ENCODE measurements around the gene PDGFD. TPM values are rescaled to one million over a fixed set of nuclear protein-coding genes. Genes with fewer than 3 reads are reported as not detected.

Gene PDGFD
- total RNA-seq, 4 donors from 2014 or later, result 4.4 to 26.4 (median 13.1) TPM

DNA sequence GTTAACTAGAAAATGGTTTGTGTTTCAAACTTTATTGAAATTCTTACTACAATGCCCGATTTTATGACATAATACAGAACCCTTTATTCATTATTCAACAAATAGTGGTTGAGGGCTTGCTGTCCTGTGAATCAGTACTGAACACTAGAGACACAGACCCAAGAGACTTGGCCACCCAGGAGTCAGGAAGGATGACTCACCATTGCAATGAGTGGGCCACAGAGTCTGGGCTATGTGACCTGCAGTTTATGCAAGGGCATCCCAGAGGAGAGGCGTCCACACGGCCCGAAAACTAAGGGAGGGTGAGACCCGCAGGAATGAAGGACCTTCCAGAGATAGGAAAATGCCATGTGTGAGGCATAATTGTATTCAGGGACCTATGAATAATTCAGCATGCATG lies 271.3 kb downstream of the PDGFD start:
- no peak for TF ChIP-seq EP300 (IDR thresholded peaks at IDR 0.05)
- no peak for TF ChIP-seq POLR2AphosphoS5 (IDR thresholded peaks at IDR 0.05)
- TF ChIP-seq POLR2A (IDR thresholded peaks at IDR 0.05), result no peak
- TF ChIP-seq, protein P1, sequence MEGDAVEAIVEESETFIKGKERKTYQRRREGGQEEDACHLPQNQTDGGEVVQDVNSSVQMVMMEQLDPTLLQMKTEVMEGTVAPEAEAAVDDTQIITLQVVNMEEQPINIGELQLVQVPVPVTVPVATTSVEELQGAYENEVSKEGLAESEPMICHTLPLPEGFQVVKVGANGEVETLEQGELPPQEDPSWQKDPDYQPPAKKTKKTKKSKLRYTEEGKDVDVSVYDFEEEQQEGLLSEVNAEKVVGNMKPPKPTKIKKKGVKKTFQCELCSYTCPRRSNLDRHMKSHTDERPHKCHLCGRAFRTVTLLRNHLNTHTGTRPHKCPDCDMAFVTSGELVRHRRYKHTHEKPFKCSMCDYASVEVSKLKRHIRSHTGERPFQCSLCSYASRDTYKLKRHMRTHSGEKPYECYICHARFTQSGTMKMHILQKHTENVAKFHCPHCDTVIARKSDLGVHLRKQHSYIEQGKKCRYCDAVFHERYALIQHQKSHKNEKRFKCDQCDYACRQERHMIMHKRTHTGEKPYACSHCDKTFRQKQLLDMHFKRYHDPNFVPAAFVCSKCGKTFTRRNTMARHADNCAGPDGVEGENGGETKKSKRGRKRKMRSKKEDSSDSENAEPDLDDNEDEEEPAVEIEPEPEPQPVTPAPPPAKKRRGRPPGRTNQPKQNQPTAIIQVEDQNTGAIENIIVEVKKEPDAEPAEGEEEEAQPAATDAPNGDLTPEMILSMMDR (IDR thresholded peaks at IDR 0.05), result no peak
- Histone ChIP-seq H3K36me3 (no peaks in the 10 kb centered on the region), H3K4me1 (no peaks in the 10 kb centered on the region), H3K27ac (no peak overlapping the region), H3K4me3 (no peak overlapping the region), H3K27me3 (no peaks in the 10 kb centered on the region), H3K9me3 (peaks cover 0 to 9% (median 0%) of the 10 kb centered on the region in 3 donors)
- 49 to 88% methylated on average over 1 to 4 of the region's 5 CpGs for WGBS, 2 donors (ENCODE audit: low coverage in 1 of 2)
- ATAC-seq, result no peak

DNA sequence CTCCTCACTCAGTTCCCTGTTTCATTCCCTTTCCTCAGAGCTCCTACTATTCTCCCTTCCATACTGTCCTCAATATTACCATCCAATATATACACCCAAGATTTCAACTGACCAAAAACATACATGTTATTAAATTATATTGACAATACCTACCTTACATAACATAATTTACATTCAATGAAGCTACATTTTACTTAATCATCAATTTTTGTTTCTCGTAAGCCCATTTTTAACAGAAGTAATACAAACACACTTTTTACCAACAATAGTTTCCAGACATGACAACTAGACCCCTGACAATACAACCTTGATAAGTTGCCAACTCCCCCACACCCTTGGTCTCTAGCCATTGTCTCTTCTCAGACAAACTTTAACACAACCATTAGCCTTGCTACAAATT lies 273.3 kb downstream of the PDGFD start:
- Histone ChIP-seq H3K4me3 (no peak overlapping the region), H3K27me3 (no peaks in the 10 kb centered on the region), H3K36me3 (no peaks in the 10 kb centered on the region), H3K27ac (no peak overlapping the region), H3K9me3 (peaks cover 0 to 9% (median 0%) of the 10 kb centered on the region in 3 donors), H3K4me1 (no peaks in the 10 kb centered on the region)
- ATAC-seq, result no peak
- TF ChIP-seq EP300 (IDR thresholded peaks at IDR 0.05), result no peak
- no peak for TF ChIP-seq POLR2AphosphoS5 (IDR thresholded peaks at IDR 0.05)
- no peak for TF ChIP-seq POLR2A (IDR thresholded peaks at IDR 0.05)
- TF ChIP-seq, protein P1 (IDR thresholded peaks at IDR 0.05), result no peak
- 86 to 100% methylated on average over 1 of the region's 1 CpG for WGBS, 2 donors (ENCODE audit: low coverage in 1 of 2)

DNA sequence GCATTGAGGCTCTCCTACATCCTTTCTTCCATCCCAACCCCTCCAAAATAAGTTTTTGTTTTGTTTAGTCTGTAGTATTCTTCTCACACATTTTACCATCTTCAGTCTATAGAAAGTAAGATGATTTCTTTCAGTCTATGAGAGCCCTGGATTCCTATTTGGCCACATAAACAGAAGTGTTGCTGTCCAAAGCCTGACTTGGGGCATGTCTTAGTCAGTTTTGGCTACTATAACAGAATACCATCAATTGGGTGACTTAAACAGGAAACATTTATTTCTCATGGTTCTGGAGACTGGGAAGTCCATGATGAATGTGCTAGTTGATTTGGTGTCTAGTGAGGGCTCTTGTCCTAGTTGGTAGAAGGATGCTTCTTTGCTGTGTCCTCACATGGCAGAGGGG lies 274.3 kb downstream of the PDGFD start:
- H3K36me3 ChIP-seq, result no peaks in the 10 kb centered on the region
- TF ChIP-seq EP300 (IDR thresholded peaks at IDR 0.05), result no peak
- TF ChIP-seq, protein P1 (IDR thresholded peaks at IDR 0.05), result no peak
- TF ChIP-seq POLR2AphosphoS5 (IDR thresholded peaks at IDR 0.05), result no peak
- no peak for TF ChIP-seq POLR2A (IDR thresholded peaks at IDR 0.05)
- H3K27ac ChIP-seq, result no peak overlapping the region
- H3K27me3 ChIP-seq, result no peaks in the 10 kb centered on the region
- H3K9me3 ChIP-seq, result peaks cover 0 to 9% (median 0%) of the 10 kb centered on the region in 3 donors
- no peak for ATAC-seq
- no peaks in the 10 kb centered on the region for H3K4me1 ChIP-seq
- no peak overlapping the region for H3K4me3 ChIP-seq

DNA sequence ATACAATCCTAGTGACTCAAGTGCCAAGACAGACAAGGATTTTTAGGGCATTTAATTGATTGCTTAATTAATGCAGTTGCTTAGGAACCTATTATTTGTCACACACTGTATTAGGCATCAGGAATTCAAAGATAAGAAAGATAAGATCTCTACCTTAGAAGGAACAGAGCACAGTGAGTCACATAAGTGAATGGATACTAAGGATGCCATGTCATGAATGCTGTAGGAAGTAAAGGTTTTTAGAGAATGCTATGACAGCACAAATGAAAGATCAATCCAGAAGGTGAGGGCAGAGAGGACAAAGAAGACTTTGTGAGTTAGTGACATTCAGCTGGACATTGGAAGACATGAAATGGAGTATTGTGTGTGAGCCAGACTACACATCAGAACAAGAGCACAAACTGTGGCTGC lies 275.4 kb downstream of the PDGFD start:
- peaks cover 0 to 9% (median 0%) of the 10 kb centered on the region in 3 donors for H3K9me3 ChIP-seq
- H3K27me3 ChIP-seq, result no peaks in the 10 kb centered on the region
- ATAC-seq, result no peak

DNA sequence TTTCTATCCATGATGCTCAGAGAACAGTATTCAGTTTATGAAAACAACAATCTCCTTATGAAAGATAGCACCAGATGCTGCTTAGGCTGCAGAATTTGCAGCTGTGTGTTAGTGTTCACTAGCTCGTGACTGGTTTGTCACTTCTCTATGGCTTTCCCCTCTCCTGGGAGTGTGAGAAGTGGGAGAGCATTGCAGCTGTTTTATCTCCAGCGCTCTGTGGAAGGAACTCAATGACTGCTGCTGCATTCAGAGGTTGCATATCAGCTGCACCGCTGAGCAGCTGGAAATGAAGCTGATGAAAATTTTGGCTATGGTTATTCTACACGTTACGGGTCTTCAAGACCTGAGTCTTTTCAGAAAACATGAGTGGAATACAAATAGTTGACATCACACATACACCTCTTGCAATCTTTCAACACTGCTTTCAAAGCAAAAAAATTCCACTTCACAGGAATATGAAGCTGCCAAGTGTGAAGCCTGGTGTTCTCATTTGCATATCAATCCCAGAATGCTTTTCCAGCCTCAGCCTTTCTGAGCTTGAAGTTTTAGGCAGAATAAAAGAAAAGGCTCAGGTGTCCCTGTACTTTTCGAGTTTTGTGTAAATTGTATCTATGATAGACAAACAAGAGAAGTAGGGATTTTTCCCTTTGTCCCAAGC lies 276.8 kb downstream of the PDGFD start:
- H3K27me3 ChIP-seq, result no peaks in the 10 kb centered on the region
- 17 to 33% methylated on average over 5 of the region's 6 CpGs for WGBS, 2 donors (ENCODE audit: low coverage in 1 of 2)
- TF ChIP-seq, protein P1 (IDR thresholded peaks at IDR 0.05), result no peak
- TF ChIP-seq POLR2AphosphoS5 (IDR thresholded peaks at IDR 0.05) (no peak), POLR2A (IDR thresholded peaks at IDR 0.05) (no peak), EP300 (IDR thresholded peaks at IDR 0.05) (no peak)
- H3K36me3 ChIP-seq, result no peaks in the 10 kb centered on the region
- peaks cover 0 to 9% (median 0%) of the 10 kb centered on the region in 3 donors for H3K9me3 ChIP-seq
- no peak overlapping the region for H3K4me3 ChIP-seq
- no peak overlapping the region for H3K27ac ChIP-seq
- H3K4me1 ChIP-seq, result peaks cover 0 to 4% (median 1%) of the 10 kb centered on the region in 3 donors
- no peak for ATAC-seq

More for the DNA sequence above, 275.4 kb downstream of the PDGFD start:
- Histone ChIP-seq H3K27ac (no peak overlapping the region), H3K36me3 (no peaks in the 10 kb centered on the region), H3K4me3 (no peak overlapping the region), H3K4me1 (no peaks in the 10 kb centered on the region)
- TF ChIP-seq POLR2A (IDR thresholded peaks at IDR 0.05) (no peak), POLR2AphosphoS5 (IDR thresholded peaks at IDR 0.05) (no peak), EP300 (IDR thresholded peaks at IDR 0.05) (no peak)
- TF ChIP-seq, protein P1 (IDR thresholded peaks at IDR 0.05), result no peak
